GM12864 (cell line): ENCODE data around the gene GLT6D1.
"Not testable (repeated sequence)": the region's sequence is repeated elsewhere in the genome, so short reads cannot be mapped to it uniquely, and the experiment has no call there.

Experiments used
- DNase-seq: peaks from one replicate; pipeline ENCODE4 v3.0.0-alpha.2; 2011; ENCODE audit warnings: low read depth
- H3K4me3 ChIP-seq: 2 replicates; pipeline ENCODE4 v1.5.1; 2011; ENCODE audit warnings: mild to moderate bottlenecking, low read depth, low read length, control low read depth
- CTCF ChIP-seq: IDR thresholded peaks from 2 replicates; pipeline ENCODE4 v1.5.1; 2011; ENCODE audit warnings: low read depth, mild to moderate bottlenecking, moderate library complexity, low read length, control low read depth, inconsistent platforms; ENCODE audit errors: missing control alignments

The GLT6D1 gene

GRCh38 chr9:135670721-135671590 is 31.6 kb upstream of the GLT6D1 start:
- no peak for DNase-seq
- no peak for TF ChIP-seq CTCF
- no peak overlapping the region for H3K4me3 ChIP-seq

- DNase-seq = no peak
- TF ChIP-seq CTCF = no peak
- no peak overlapping the region for H3K4me3 ChIP-seq
These were observed 30.4 kb upstream of the GLT6D1 start for GRCh38 chr9:135669616-135670285.

GRCh38 chr9:135669018-135669417 is 29.7 kb upstream of the GLT6D1 start:
- DNase-seq = not testable (repeated sequence)

GRCh38 chr9:135667463-135668001 is 28.2 kb upstream of the GLT6D1 start:
- H3K4me3 ChIP-seq = no peak overlapping the region
- TF ChIP-seq CTCF = no peak
- DNase-seq = no peak

More at GRCh38 chr9:135669018-135669417, 29.7 kb upstream of the GLT6D1 start:
- H3K4me3 ChIP-seq = not testable (repeated sequence)

GRCh38 chr9:135666534-135667462 is 27.5 kb upstream of the GLT6D1 start:
- DNase-seq = no peak
- no peak overlapping the region for H3K4me3 ChIP-seq
- no peak for TF ChIP-seq CTCF

- no peak overlapping the region for H3K4me3 ChIP-seq
- no peak for DNase-seq
- TF ChIP-seq CTCF = no peak
These were observed 26.5 kb upstream of the GLT6D1 start for GRCh38 chr9:135665795-135666189.
